SK-N-MC (cell line): ENCODE results near the gene PVR.
"Not testable (repeated sequence)": the region's sequence is repeated elsewhere in the genome, so short reads cannot be mapped to it uniquely, and the experiment has no call there.

Experiments used
- EZH2 ChIP-seq: fragments of 200-600 bp; sonication (generic); IDR thresholded peaks from one replicate; pipeline ENCODE4 v1.6.1; 2017; ENCODE audit warnings: antibody characterized with exemption
- POLR2AphosphoS5 ChIP-seq: IDR thresholded peaks from 2 replicates; pipeline ENCODE4 v1.6.1; 2012; ENCODE audit warnings: mild to moderate bottlenecking, low read depth, low read length, borderline replicate concordance

GRCh38 chr19:44610497-44610896 lies 33.2 kb upstream of the PVR start:
- TF ChIP-seq POLR2AphosphoS5, EZH2: not testable (repeated sequence)
